Measurements from ENCODE around the gene NEK7.
"Not testable (repeated sequence)": the region's sequence is repeated elsewhere in the genome, so short reads cannot be mapped to it uniquely, and the experiment has no call there.

NEK7 gene

GRCh38 chr1:198297281-198297680 lies 140.5 kb downstream of the NEK7 start:
- DNase-seq (ENCODE audit: low read depth), result no peak
- no peak for TF ChIP-seq CTCF (IDR thresholded peaks at IDR 0.05; ENCODE audit: low read depth, low read length, missing control alignments)
- in situ Hi-C loops (cut with HindIII; ENCODE audit: low sequenced_read_pairs), result no loop called here
- no peak overlapping the region for H3K4me3 ChIP-seq (ENCODE audit: low read depth, low read length)

- H3K4me3 ChIP-seq (ENCODE audit: low read depth, low read length), result no peak overlapping the region
- no peak for DNase-seq (ENCODE audit: low read depth)
- in situ Hi-C loops (cut with HindIII; ENCODE audit: low sequenced_read_pairs), result no loop called here
- TF ChIP-seq CTCF (IDR thresholded peaks at IDR 0.05; ENCODE audit: low read depth, low read length, missing control alignments), result no peak
Observed at GRCh38 chr1:198298640-198299039, 141.8 kb downstream of the NEK7 start.

DNA sequence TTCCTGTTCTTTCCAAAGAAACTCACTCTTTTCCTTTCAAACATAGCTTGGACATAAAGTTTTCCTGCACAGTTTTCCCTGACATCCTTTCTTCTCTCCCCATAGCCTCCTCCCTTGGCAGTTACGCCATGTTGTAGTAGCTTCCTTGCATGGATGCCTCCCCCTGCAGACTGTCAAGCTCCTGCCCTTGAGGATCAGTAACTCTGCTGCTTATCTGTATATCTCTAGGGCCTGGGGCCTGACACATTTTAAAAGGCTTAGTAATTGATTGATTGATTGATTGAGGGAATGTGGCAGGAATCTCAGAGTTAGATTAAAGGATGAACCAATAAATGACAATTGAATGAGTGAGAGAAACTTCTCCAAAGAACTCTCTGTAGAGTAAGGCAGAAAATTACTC lies 143.7 kb downstream of the NEK7 start:
- TF ChIP-seq CTCF (IDR thresholded peaks at IDR 0.05; ENCODE audit: low read depth, low read length, missing control alignments), result no peak
- in situ Hi-C loops (cut with HindIII; ENCODE audit: low sequenced_read_pairs), result no loop called here
- no peak overlapping the region for H3K4me3 ChIP-seq (ENCODE audit: low read depth, low read length)
- DNase-seq (ENCODE audit: low read depth), result no peak

- H3K4me3 ChIP-seq (ENCODE audit: low read depth, low read length), result no peak overlapping the region
- DNase-seq (ENCODE audit: low read depth), result no peak
- no peak for TF ChIP-seq CTCF (IDR thresholded peaks at IDR 0.05; ENCODE audit: low read depth, low read length, missing control alignments)
- in situ Hi-C loops (cut with HindIII; ENCODE audit: low sequenced_read_pairs), result no loop called here
Observed at GRCh38 chr1:198304431-198304830, 147.6 kb downstream of the NEK7 start.

GRCh38 chr1:198314817-198315216 lies 158.0 kb downstream of the NEK7 start:
- DNase-seq (ENCODE audit: low read depth); in situ Hi-C loops (cut with HindIII; ENCODE audit: low sequenced_read_pairs): not testable (repeated sequence)

DNA sequence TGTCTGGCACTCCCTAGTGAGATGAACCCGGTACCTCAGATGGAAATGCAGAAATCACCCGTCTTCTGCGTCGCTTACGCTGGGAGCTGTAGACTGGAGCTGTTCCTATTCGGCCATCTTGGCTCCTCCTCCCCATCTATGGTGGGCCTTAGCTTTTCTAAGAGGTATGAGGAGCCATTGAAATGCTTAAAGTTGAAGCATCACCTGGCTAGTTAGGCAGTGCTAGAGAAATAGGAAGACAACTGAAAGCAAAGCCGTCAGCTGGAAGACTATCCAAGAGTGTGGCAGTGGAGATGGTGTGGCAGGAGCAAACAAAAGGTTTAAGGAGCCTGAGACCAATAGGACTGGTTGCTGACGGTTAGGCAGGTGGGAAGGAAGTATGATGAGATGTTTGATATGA lies 158.5 kb downstream of the NEK7 start:
- in situ Hi-C loops (cut with HindIII; ENCODE audit: low sequenced_read_pairs); DNase-seq (ENCODE audit: low read depth): not testable (repeated sequence)

More at GRCh38 chr1:198314817-198315216, 158.0 kb downstream of the NEK7 start:
- not testable (repeated sequence) for H3K4me3 ChIP-seq (ENCODE audit: low read depth, low read length)

GRCh38 chr1:198316546-198317100 lies 159.8 kb downstream of the NEK7 start:
- no peak for DNase-seq (ENCODE audit: low read depth)
- TF ChIP-seq CTCF (IDR thresholded peaks at IDR 0.05; ENCODE audit: low read depth, low read length, missing control alignments), result no peak
- no peak overlapping the region for H3K4me3 ChIP-seq (ENCODE audit: low read depth, low read length)
- in situ Hi-C loops (cut with HindIII; ENCODE audit: low sequenced_read_pairs), result no loop called here

More for the DNA sequence above, 158.5 kb downstream of the NEK7 start:
- not testable (repeated sequence) for H3K4me3 ChIP-seq (ENCODE audit: low read depth, low read length)

DNA sequence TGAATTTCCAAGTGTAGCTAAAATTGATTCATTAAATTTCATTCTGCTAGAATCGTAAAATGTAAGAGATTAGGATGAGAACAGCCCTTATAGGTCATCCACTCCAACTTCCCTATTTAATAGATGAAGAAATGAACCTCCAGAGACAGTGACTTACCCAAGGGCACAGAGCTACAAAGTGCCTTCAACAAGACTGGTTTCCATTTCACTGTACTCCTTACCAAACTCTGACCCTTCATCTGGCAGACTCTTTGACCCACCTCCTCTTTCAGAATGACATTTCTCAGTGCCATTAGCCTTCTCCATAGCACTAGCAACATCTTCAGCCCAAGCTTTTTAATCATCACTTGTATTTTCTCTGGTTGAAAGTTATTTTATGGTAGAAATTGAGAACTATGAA lies 161.3 kb downstream of the NEK7 start:
- no peak for DNase-seq (ENCODE audit: low read depth)
- no peak overlapping the region for H3K4me3 ChIP-seq (ENCODE audit: low read depth, low read length)
- in situ Hi-C loops (cut with HindIII; ENCODE audit: low sequenced_read_pairs), result no loop called here
- TF ChIP-seq CTCF (IDR thresholded peaks at IDR 0.05; ENCODE audit: low read depth, low read length, missing control alignments), result no peak
